T follicular helper cell (primary cell): ENCODE data around the gene FAM107B.
A peak's percentile ranks its signal among the peaks of the same experiment; 100 is the strongest.

Source experiments
- DNase-seq: peaks from one replicate; pipeline ENCODE4 v3.0.0-alpha.2; 2020; ENCODE audit warnings: low read depth

The FAM107B gene

DNA sequence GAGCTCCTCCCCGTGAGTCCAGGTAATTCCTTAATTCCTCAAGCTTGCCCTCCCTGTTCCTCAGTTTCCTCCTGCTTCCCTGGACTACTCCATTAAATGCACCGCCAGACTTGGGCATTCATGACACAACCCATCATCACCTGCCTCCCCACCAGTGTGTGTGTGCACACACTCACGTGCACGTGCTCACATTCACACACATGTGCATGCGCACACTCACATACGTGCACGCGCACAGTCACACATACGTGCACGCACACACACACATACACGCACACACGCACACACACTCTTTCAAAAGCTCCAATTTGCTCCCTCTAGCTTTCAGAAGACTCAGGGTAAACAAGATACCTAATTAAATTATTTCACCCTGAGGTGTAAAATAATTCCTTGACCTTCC lies 216.7 kb downstream of the FAM107B start:
- no peak for DNase-seq

DNA sequence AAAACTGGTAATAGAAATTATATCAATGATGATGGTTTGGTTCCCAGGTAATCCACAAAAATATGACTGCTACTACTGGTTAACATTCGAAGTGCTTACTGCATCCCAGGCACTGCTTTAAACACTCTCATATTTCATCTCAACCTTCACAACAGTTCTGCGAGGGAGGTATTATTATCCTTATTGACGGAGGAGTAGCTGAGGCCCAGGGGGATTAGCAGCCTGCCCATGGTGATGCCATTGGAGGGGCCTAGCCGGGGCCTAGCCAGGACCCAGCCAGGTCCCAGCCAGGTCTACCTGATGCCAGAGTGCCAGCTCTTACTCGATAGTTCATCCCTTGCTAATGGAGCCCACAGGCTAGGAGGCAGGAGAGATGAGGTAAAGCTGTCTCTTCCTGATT lies 217.1 kb downstream of the FAM107B start:
- no peak for DNase-seq

DNA sequence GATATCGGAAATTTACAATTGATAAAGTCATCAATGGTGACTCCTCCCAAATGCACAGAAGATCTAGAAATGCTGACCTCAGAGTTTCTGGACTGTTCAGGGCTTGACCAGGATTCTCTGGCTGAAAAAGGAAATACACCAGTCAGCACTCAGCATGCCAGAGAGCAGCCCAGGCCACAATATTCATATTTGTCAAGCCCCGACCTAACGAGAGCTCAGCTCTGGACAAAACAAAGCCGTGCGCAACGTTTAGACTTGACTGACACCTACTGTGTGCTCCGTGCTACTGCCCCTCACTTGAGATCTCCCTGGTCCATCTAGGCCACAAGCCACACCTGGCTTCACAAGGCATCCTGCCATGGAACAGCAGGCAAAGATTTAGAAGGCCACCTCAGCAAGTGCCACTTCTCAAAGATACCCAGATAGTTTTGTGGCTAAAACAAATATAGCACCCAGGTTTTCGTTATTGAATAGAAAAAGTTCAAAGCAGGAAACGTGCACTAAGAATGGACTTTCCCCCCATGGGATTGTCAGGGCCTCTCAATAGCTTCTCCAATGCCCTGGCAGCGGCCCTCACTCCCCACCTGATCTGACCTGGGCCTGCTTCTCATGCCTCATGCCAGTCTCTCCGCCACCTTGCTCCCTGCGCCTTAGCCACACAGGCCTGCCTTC lies 218.3 kb downstream of the FAM107B start:
- peak; percentile 33 for DNase-seq

DNA sequence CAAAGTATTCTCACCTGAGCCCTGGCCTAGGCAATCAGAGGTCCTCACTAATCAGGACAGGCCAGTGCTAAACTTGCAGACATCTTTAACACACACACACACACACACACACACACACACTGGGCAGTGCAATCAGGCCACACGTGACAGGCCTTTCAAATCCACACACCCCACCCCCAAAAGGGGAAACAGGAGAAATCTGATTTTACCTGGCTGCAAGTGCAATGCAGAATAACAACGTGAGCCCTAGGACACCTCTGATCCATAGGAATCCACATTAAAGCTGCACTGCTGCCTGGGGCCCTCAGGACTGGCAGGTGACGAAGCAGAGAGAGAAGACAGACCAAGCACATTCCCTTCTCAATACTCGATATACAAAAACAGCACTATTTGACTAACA lies 218.9 kb downstream of the FAM107B start:
- DNase-seq = no peak

DNA sequence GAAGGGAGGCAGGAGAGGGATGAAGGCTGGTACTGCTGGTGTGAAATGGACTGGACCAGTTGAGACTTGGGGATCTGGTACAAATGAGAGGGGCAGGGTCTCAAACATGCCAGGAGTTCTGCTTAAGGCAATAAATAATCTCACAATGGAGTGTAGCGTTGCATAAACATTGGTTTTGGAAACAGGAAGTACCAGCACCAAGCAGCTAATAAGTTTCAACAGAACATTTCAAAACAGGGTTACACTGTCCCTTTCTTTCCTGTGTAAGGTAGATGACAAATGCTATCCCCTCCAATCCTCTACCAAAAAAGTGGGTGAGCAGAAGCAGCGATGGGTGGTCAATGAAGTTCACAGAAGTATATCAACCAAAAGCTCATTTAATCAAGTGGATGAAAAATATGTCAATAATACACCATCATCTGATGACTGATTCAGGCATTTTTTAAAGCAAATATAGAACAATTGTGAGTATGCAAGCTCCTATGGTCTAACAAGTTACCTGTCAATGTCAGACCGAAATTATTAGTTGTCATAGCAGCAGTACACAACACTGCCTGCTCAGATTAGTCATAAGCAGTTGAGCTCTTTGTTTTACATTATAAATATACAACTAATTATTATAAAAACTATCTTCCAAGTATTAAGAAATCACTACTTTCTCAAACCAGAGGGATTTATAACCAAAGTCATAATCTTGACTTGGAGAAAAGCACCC lies 220.0 kb downstream of the FAM107B start:
- no peak for DNase-seq

DNA sequence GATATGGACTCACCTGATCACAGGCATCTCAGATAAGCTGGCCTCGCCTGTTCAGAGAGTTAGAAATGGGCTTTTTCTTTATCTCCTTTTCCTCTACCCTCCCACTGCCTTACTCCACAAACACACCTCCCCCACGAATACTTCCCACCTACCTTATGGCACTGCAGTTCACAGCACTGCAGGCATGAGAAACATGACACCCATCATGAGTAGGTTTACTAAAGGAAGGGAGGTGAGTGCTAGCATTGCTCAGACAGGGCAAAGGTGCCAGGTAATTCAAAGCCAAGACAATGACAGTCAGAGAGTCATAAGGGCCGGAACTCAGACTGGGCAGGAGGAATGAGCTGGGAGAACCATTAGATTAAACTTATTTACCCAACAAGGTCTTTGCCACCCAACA lies 220.6 kb downstream of the FAM107B start:
- no peak for DNase-seq

DNA sequence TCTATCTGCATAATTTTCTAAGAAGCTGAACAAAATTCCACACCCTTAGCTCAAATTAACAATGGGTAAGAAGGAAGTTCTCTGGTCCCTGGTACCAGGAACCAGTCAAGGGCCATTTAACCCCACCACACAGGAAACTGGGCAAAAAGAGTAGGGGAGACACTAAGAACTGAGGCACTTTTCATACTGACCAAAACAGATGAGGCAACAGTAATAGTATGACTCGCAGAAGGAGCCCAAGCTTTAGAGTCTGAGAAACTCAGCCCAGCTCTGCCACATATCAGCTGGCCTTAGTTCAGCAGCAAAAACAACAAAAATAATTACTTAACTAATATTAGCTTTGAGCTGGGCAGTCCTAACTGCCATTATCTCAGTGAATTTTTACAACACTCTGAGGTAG lies 221.2 kb downstream of the FAM107B start:
- DNase-seq = no peak

DNA sequence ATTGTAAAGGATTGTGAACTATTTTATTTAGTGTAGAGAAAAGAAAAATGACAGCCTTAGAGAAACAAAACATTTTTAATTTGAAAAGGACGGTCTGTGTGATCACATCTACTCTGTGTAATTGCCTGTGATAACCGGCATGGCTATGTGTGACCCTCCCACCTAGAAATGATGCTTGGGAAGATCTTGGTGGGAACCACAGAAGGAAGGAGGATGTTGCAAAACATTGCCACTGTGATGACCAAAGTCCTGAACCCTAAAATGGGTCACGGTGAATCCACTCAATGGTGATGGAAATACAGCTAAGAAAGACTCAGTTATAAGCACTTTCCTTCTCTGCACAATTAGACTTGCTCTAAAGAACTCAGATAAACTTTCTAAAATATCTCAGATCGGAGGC lies 222.7 kb downstream of the FAM107B start:
- DNase-seq = no peak

DNA sequence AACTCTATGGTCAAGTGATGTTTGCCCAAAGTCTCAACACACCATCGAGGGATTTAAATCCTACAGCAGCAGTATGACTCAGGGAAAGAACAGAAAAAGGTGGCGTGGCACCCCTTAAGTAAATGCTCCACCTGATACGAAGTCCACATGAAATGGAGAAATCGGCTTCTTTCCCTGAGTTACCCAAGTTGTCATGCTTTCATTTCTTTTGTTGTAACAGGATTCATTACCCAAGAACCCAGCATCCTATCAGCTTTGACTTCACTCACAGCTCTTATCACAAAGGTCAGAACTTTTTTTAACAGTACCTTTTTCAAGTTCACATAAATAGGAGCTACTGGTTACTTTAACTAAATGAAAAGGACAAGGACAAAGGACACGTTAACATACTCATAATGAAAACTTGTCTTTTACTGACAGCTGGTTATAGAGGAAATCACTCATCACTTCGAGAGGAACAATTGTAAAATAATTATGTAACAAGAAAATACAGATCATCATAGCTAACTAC lies 224.2 kb downstream of the FAM107B start:
- no peak for DNase-seq

DNA sequence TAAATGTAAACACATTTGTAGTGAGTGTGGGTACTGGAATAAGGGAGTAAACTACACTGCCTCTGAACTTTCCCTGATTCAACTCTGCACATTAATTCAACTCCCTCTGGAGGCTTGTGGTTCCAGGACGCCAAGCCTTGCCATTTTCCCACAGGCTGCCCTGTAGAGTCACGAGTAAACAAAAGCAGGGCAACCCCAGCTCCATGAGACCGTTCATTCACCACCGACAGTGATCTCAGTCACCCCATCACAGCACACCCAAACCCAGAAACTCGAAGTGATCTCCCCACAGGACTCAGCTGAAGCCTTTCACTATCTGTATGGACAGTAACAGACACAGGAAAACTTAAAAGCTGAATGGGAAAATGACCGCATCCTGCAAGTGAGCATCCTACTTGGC lies 225.2 kb downstream of the FAM107B start:
- no peak for DNase-seq

DNA sequence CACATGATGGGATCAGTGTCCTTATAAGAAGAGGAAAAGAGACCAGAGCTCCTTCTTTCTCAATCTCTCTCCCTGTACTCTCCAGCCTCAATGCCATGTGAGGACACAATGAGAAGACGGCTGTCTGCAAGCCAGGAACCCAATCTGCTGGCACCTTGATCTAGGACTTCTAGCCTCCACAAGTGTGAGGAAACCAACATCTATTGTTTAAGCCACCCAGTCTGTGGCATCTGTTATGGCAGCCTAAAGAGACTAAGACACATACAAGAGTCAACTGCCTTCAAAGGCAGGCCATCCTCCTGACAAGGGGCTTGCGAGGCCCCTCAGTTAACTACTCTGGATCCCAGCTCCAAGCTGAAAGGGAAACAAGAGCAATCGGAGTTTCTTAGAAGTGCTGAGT lies 225.7 kb downstream of the FAM107B start:
- no peak for DNase-seq

DNA sequence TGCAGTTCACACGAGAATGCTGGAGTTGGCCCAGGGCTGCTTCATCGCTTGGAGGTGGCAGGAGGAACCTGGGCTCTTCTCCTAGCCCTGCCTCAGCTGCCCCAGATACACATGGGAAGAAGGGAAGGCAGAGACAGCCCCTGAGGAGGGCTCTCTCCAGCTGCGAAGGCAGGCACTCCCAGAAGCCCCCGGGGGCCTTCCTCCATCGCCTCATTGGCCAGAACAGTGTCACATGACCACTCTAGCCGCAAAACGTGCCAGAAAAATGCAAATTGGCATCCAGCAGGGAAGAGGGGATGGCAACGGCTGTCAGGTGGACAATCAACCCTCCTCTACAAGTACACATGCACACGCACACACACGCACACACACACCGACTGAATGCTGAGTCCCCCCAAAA lies 226.2 kb downstream of the FAM107B start:
- no peak for DNase-seq

DNA sequence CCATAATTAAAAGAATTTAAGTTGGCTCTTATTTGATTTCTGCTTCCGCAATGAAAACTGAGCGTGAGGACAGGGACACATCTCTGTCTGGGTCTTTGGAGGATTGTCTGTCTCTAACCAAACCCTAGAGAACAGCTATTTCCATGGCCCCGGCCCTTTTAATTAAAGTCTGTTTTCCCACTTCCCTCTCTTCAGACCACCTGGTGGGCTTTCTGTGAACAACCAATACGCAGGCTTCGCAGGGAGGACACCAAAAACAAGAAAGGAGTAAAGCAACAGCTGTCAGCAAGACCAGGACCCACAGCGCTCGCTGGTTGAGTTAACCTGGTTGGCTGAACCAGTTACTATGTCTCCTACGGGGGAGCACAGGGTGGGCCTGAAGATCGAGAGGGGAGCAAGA lies 226.9 kb downstream of the FAM107B start:
- DNase-seq = no peak

DNA sequence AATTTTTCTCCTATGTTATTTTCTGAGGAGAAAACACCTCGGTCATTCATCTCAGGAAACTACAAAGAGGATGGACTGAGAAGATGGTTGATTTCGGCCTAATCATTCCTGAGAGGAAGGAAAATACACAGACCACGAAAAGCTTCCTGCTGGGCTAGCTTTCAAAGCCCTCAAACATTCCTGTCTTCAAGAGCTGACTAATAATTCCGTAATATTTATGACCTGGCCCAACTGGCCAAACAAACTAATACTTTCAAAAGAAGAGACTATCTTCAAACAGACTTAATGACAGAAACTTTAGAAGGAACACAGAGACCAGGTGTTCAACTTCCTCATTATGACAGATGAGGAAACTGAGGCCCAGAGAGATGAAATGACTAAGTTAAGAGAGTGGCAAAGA lies 228.9 kb downstream of the FAM107B start:
- no peak for DNase-seq

DNA sequence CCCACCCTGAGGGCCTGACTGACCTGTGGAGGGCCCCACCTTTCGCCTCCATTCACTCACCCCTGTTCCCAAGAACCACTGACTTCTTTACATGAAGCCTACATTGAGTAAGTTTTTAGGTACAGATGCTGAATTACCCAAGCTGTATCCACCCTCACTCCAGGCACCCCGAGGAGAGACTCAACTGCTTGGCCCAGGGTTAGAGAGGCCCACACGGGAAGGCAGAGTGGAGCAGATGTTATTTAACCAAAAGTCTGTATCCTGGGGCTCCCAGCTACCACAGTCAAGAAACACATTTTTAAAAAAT lies 230.8 kb downstream of the FAM107B start:
- DNase-seq = no peak

DNA sequence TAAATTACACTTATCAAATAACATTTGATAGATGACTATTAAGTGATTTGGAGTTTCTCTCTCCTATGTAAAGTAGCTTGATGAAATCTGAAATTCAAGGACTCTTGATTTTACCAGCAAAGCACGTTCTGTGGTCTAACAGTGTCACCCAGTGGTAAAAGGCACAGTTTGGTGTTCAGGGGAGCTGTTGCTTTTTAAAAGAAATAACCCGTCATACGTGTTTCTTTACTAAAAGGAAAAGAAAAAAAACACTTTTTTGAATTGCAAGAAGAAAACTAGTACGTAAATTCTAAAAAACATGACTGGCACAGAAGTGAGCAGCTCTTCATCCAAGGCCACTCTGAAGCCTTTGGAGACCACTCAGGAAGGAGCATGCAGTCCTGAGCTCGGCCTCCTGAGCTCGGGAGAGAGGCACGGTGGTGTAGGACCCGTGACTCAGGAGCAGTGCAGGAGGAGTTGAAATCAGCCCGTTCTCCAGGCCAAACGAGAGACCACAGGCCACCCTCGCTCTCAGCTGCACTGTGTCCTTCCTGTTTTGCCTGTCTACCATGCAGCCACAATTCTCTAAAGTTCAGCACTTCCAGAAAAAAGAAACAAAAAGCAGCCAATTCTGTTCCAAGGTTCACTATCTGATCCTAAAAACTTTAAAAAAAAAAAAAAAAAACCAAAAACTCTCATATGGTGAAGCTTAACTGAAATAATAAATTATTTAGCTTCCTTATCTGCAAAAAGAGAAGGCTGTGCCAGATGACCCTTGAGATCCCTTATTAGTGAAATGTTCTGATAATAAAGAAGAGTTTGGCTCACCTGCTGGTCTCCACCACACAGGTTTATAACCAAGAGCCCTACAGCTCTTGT lies 231.4 kb downstream of the FAM107B start:
- peak; percentile 45 for DNase-seq

DNA sequence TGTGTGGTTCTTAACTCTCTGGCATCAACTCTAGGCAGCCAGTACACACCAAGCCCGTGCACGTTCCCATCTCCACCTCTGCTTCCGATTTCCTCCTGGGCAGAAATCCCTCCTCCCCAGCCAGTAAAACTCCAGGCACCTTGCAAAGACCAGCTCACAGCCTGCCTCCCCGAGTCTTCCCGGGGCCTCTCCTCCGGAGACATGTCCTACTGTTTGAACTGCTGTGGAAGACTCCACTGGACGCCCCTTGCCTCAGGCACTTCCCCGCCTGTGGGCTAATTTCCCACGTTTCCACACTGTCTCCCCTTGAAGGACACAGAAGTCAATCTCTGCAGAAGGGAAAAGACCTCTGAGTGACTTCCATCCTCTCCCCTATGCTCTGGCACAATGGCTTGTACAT lies 233.3 kb downstream of the FAM107B start:
- no peak for DNase-seq

DNA sequence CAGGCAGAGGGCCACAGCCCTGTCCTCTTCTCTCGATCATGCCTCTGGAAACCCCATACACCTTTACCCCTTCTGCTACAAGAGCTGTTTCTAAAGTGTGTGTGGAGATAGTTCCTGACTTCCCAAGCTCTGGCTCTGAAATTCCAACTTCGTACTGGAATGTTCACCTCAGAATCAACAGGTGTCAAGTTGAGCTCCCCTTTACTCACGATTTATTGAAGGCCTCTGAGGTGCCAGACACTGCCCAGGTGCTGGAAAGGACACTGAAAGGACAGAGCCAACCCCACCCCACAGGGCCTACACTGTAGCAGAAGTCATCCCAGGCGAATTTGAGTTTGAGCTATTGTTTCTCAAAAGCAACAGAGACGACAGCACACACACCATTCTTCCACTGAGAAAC lies 234.1 kb downstream of the FAM107B start:
- DNase-seq = no peak

DNA sequence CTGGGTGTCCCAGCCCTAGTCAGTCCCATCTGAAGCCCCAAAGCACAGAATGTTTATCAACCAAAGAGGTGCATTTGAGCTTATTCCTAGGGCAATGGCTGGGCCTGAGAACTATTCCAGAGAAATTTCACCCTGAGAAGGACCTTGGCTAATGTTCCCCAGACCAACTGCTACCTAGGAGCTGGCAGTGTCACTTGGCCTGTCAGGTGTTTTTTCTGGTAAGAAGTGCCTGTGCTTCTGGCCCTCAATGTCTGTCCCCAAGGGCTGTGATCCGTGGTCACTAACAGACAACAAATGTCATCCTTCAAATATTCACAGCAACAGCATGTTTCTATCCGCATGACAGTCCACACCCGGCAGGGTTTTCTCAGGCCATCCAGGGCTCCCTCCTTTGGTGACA lies 234.6 kb downstream of the FAM107B start:
- no peak for DNase-seq

DNA sequence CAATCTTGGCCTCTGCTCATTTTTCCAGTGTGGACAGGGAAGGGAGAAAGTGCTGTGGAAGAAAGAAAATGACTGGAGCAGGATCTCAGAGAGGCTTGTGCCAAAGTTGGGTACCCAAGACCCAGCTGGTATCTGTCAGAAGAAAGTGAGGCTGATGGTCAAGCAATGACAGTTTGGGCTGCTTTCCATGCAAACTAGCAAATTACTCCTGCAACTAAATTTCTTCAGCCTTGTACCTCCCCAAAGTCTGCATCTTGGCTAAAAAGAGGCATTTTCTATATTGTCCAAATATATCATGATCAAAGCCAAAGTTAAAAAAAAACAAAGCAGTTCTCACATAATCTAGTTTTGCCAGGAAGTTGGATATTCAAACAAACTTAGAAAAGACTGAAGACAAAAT lies 235.5 kb downstream of the FAM107B start:
- no peak for DNase-seq

DNA sequence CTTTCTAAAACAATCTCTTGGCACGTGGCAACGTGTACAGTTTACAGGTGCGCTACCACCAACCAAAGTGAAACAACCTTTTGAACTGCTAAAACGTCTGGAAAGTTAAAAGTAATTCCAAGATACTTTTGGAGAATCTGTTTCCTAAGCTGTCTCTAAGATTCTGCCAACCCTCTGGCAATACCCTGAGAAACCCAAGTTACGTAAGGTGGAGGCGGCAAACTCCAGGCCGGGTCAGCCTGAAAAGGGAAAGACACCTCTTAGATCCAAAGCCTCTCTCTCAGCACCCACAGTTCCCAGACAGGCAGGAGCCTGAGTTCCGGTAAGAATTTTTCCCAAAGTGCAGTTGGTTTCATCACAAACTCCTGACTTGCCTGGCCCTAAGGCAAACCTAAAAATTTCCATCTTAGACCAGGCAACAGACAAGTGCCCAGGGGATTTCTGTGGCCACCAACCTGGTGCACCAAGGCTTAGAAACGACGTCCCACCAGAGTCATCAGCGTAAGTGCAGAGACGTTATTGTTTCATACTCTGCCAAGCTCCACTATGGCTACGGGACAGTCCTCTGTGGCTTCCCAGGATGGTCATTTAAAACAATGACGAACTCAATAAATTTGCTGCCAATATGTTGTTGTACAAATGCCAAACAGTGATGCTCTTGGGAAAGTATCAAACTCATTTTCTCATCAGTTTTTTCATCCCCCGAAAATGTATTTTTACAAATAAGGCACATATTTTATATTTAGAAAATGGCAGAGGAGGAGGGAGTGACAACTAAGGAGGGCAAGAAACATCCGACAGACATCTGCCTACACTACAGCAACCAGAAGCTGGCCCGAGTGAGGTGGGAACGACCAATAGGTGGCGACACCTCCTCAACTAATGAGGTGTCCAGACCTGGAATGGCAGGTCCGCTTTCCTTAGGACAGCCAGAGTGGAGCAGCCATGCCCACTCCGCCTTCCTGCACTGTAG lies 238.2 kb downstream of the FAM107B start:
- peak; percentile 35 for DNase-seq
